ENCODE results near the gene ZFHX3.

- TF ChIP-seq ZFP1 (CRISPR knock-in tag; IDR thresholded peaks at IDR 0.05): no peak
- TF ChIP-seq TCF7L2 (IDR thresholded peaks at IDR 0.05; ENCODE audit: low read depth, low read length): no peak
- TF ChIP-seq ATF3 (IDR thresholded peaks at IDR 0.05): no peak
- no peak for TF ChIP-seq ATF3 (CRISPR knock-in tag; conservative IDR thresholded peaks at IDR 0.05)
- TF ChIP-seq ZNF253 (CRISPR knock-in tag; conservative IDR thresholded peaks at IDR 0.05): no peak
- TF ChIP-seq ZNF780A (CRISPR knock-in tag; IDR thresholded peaks at IDR 0.05): no peak
- no peak for TF ChIP-seq ZNF274 (IDR thresholded peaks at IDR 0.05; ENCODE audit: borderline replicate concordance, low read depth, low read length)
- TF ChIP-seq SIX5 (IDR thresholded peaks at IDR 0.05; ENCODE audit: borderline replicate concordance in 1 of 2, insufficient read depth in 1 of 2, low read depth in 1 of 2, low read length in 2 of 2): no peak
- TF ChIP-seq TBP (optimal IDR thresholded peaks at IDR 0.05; ENCODE audit: low read depth, low read length): no peak
- TF ChIP-seq PHF20 (IDR thresholded peaks at IDR 0.05; ENCODE audit: partially characterized antibody): no peak
- TF ChIP-seq GTF2E2 (tag; IDR thresholded peaks at IDR 0.05): no peak
- no peak for TF ChIP-seq ZBTB33 (CRISPR knock-in tag; IDR thresholded peaks at IDR 0.05)
- TF ChIP-seq RCOR1 (IDR thresholded peaks at IDR 0.05; ENCODE audit: borderline replicate concordance in 1 of 2, low read depth in 2 of 2, low read length in 2 of 2): no peak
- no peak for TF ChIP-seq POLR2AphosphoS5 (IDR thresholded peaks at IDR 0.05; ENCODE audit: control insufficient read depth, insufficient read depth, low read depth, low read length)
Observed at GRCh38 chr16:73036074-73036826, 11.7 kb downstream of the ZFHX3 start.

Measured in K562 (cell line).